Measurements from ENCODE around the gene CST3. TPM values are rescaled to one million over a fixed set of nuclear protein-coding genes. Genes with fewer than 3 reads are reported as not detected.

The CST3 gene
- total and polyA plus RNA-seq, 7 donors: 344 to 1,250 (median 693) TPM

GRCh38 chr20:23672158-23672557 is 34.4 kb upstream of the CST3 start:
- H3K36me3 ChIP-seq: no peaks in the 10 kb centered on the region
- no peak overlapping the region for H3K4me3 ChIP-seq
- no peaks in the 10 kb centered on the region for H3K27me3 ChIP-seq
- H3K4me1 ChIP-seq: no peaks in the 10 kb centered on the region
- TF ChIP-seq POLR2A (IDR thresholded peaks at IDR 0.05) (no peak), EP300 (IDR thresholded peaks at IDR 0.05) (no peak), POLR2AphosphoS5 (IDR thresholded peaks at IDR 0.05) (no peak)
- TF ChIP-seq, protein P1, sequence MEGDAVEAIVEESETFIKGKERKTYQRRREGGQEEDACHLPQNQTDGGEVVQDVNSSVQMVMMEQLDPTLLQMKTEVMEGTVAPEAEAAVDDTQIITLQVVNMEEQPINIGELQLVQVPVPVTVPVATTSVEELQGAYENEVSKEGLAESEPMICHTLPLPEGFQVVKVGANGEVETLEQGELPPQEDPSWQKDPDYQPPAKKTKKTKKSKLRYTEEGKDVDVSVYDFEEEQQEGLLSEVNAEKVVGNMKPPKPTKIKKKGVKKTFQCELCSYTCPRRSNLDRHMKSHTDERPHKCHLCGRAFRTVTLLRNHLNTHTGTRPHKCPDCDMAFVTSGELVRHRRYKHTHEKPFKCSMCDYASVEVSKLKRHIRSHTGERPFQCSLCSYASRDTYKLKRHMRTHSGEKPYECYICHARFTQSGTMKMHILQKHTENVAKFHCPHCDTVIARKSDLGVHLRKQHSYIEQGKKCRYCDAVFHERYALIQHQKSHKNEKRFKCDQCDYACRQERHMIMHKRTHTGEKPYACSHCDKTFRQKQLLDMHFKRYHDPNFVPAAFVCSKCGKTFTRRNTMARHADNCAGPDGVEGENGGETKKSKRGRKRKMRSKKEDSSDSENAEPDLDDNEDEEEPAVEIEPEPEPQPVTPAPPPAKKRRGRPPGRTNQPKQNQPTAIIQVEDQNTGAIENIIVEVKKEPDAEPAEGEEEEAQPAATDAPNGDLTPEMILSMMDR (IDR thresholded peaks at IDR 0.05): no peak
- no peaks in the 10 kb centered on the region for H3K9me3 ChIP-seq
- 93 to 97% methylated on average over 1 of the region's 1 CpG for WGBS, 2 donors
- no peak for DNase-seq
- intact Hi-C loops (cut with DNase I): no loop called here
- H3K27ac ChIP-seq: no peak overlapping the region

DNA sequence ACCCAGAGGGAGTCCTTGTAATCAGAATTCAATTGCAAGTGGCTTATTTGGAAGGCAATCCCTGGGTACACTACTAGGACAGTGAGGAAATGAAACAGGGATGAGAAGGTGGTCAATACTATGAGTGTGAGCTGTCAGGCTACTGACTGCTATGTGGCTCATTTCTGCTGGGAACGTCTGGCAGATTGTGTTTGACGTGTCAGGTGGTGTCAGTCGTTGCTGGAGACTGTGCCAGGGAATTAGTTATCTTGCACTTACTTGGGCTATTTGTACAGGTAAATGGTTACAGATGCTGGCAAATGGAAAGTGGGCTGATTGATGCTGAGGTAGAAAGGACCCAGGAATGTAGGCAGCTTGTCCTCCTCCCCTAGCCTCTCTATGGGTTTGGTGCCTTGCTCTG is 33.7 kb upstream of the CST3 start:
- intact Hi-C loops (cut with DNase I): no loop called here
- no peaks in the 10 kb centered on the region for H3K36me3 ChIP-seq
- H3K4me3 ChIP-seq: no peak overlapping the region
- no peaks in the 10 kb centered on the region for H3K4me1 ChIP-seq
- WGBS, 2 donors: 72 to 83% methylated on average over 3 of the region's 3 CpGs
- H3K27ac ChIP-seq: no peak overlapping the region
- no peaks in the 10 kb centered on the region for H3K27me3 ChIP-seq
- no peak for DNase-seq
- TF ChIP-seq EP300 (IDR thresholded peaks at IDR 0.05) (no peak), POLR2A (IDR thresholded peaks at IDR 0.05) (no peak)
- H3K9me3 ChIP-seq: no peaks in the 10 kb centered on the region

DNA sequence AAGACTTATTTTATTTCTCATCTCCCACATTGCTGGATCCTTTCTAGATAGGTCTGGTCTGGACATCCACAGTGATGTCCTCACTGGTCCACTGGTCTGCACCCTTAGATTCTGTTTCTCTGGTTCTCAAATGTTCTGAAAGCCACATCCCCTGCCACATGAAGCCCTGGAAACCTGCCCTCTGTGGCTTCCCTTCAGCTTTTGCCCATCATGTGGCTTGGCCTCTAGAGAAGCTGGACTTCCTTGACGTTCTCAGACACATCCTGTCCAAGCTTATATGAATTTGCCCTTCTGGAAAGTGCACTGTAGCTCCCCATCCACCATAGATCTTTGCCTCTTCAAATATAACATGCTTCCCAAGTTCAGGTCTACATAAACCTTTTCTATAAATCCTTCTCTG is 32.6 kb upstream of the CST3 start:
- TF ChIP-seq, protein P1 (IDR thresholded peaks at IDR 0.05): no peak
- no peak for TF ChIP-seq POLR2A (IDR thresholded peaks at IDR 0.05)
- no peak for TF ChIP-seq EP300 (IDR thresholded peaks at IDR 0.05)
- TF ChIP-seq POLR2AphosphoS5 (IDR thresholded peaks at IDR 0.05): no peak
- H3K36me3 ChIP-seq: no peaks in the 10 kb centered on the region
- H3K9me3 ChIP-seq: no peaks in the 10 kb centered on the region
- no peak overlapping the region for H3K4me3 ChIP-seq
- H3K27me3 ChIP-seq: no peaks in the 10 kb centered on the region
- intact Hi-C loops (cut with DNase I): no loop called here
- no peaks in the 10 kb centered on the region for H3K4me1 ChIP-seq
- DNase-seq: no peak
- no peak overlapping the region for H3K27ac ChIP-seq
- WGBS, 2 donors: 33 to 62% methylated on average over 1 of the region's 1 CpG

DNA sequence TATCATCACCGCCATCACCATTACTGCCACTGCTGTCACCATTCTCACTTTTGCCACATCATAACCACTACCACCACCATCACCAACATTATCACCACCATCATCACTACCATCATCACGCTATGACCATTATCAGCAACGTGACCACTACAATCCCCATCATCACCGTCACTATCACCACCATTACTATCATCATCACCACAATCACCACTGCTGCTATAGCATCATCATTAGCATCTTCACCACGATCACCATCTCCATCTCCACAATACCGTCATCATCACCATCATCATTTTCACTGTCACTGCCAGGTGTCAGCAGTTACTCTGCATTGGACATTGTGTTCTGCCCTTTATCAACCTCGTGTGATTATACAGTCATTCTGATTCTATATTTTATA is 32.1 kb upstream of the CST3 start:
- intact Hi-C loops (cut with DNase I): loop anchor here (5.0 kb wide), 1 partner anchor 327 kb away; no protein-coding TSS in a partner anchor
- DNase-seq: no peak
- no peaks in the 10 kb centered on the region for H3K36me3 ChIP-seq
- no peak overlapping the region for H3K4me3 ChIP-seq
- WGBS, 2 donors: 88 to 92% methylated on average over 7 of the region's 7 CpGs
- no peaks in the 10 kb centered on the region for H3K27me3 ChIP-seq
- no peak overlapping the region for H3K27ac ChIP-seq
- no peaks in the 10 kb centered on the region for H3K4me1 ChIP-seq
- no peaks in the 10 kb centered on the region for H3K9me3 ChIP-seq
- TF ChIP-seq EP300 (IDR thresholded peaks at IDR 0.05) (no peak), POLR2A (IDR thresholded peaks at IDR 0.05) (no peak), POLR2AphosphoS5 (IDR thresholded peaks at IDR 0.05) (no peak)
- TF ChIP-seq, protein P1 (IDR thresholded peaks at IDR 0.05): no peak

DNA sequence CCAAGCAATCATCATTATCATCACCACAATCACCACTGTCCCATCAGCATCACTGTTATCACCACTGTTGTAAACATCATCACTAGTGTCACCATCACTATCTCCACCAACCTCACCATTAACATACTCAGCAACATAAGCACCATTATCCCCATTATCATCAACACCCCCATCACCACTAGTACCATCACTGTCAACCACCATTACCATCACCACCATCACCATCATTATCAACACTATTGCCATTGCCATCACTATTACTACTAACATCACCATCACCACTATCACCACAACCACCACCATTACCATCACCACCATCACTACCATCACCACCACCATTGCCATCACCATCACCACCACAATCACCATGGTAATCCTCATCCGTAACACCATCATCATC is 31.6 kb upstream of the CST3 start:
- no peak overlapping the region for H3K4me3 ChIP-seq
- H3K4me1 ChIP-seq: no peaks in the 10 kb centered on the region
- no peaks in the 10 kb centered on the region for H3K9me3 ChIP-seq
- H3K27me3 ChIP-seq: no peaks in the 10 kb centered on the region
- 95 to 97% methylated on average over 1 of the region's 1 CpG for WGBS, 2 donors
- no peak overlapping the region for H3K27ac ChIP-seq
- intact Hi-C loops (cut with DNase I): loop anchor here (5.0 kb wide), 1 partner anchor 328 kb away; no protein-coding TSS in a partner anchor
- TF ChIP-seq EP300 (IDR thresholded peaks at IDR 0.05): no peak
- TF ChIP-seq POLR2A (IDR thresholded peaks at IDR 0.05): no peak
- TF ChIP-seq, protein P1 (IDR thresholded peaks at IDR 0.05): no peak
- TF ChIP-seq POLR2AphosphoS5 (IDR thresholded peaks at IDR 0.05): no peak
- no peaks in the 10 kb centered on the region for H3K36me3 ChIP-seq
- no peak for DNase-seq
